HG03064 (cell line): ENCODE measurements around the gene MOB1B.
"Not testable (repeated sequence)": the region's sequence is repeated elsewhere in the genome, so short reads cannot be mapped to it uniquely, and the experiment has no call there.

Experiments
- ATAC-seq: cut with Tn5 transposase; IDR thresholded peaks from one replicate; pipeline ENCODE4 v1.9.1; 2021; ENCODE audit warnings: low read depth; ENCODE audit not compliant: unreplicated experiment

Gene MOB1B

GRCh38 chr4:71004281-71004851, 102.2 kb downstream of the MOB1B start:
- no peak for ATAC-seq

- ATAC-seq = not testable (repeated sequence)
These were observed 102.9 kb downstream of the MOB1B start for GRCh38 chr4:71005025-71005424.

GRCh38 chr4:71006203-71006907, 104.2 kb downstream of the MOB1B start:
- peak; percentile 82 for ATAC-seq

- ATAC-seq = no peak
These were observed 106.0 kb downstream of the MOB1B start for GRCh38 chr4:71008196-71008595.

GRCh38 chr4:71009086-71009485, 106.9 kb downstream of the MOB1B start:
- ATAC-seq = no peak

- ATAC-seq = no peak
These were observed 107.9 kb downstream of the MOB1B start for GRCh38 chr4:71009890-71010588.

GRCh38 chr4:71011451-71011850, 109.3 kb downstream of the MOB1B start:
- no peak for ATAC-seq

- not testable (repeated sequence) for ATAC-seq
These were observed 115.2 kb downstream of the MOB1B start for GRCh38 chr4:71017391-71017790.

- no peak for ATAC-seq
These were observed 118.4 kb downstream of the MOB1B start for GRCh38 chr4:71020611-71021010.

- ATAC-seq = no peak
These were observed 123.5 kb downstream of the MOB1B start for GRCh38 chr4:71025654-71026053.

GRCh38 chr4:71026086-71026485, 123.9 kb downstream of the MOB1B start:
- no peak for ATAC-seq

- ATAC-seq = no peak
These were observed 125.4 kb downstream of the MOB1B start for GRCh38 chr4:71027611-71028010.

- no peak for ATAC-seq
These were observed 127.3 kb downstream of the MOB1B start for GRCh38 chr4:71029504-71029903.

GRCh38 chr4:71032106-71032505, 129.9 kb downstream of the MOB1B start:
- ATAC-seq = not testable (repeated sequence)
